H1 (cell line): Measurements from ENCODE around the gene CAMTA1. TPM values are rescaled to one million over a fixed set of nuclear protein-coding genes. Genes with fewer than 3 reads are reported as not detected.

ENCODE experiments used
- CTCF ChIA-PET: fragments of 300-600 bp; sonication (Branson Sonifier 250); formaldehyde crosslinking; loops from one replicate; lab custom pipeline; 2021; ENCODE audit not compliant: partially characterized antibody; lab: Charles Lee
- POLR2A ChIA-PET: fragments of 300-600 bp; sonication (Branson Sonifier 250); formaldehyde crosslinking; loops from one replicate; lab custom pipeline; 2021; ENCODE audit warnings: inconsistent platforms; ENCODE audit not compliant: partially characterized antibody; lab: Charles Lee
- DNase-seq, 2 experiments: peaks; one replicate each; pipeline versions ENCODE4 v3.0.0 to v3.0.0-alpha.2; 2010 to 2022; ENCODE audit warnings: low spot score in 2 of 2, low read depth in 1 of 2, mixed read lengths in 1 of 2
- FAIRE-seq: peaks from 2 replicates; lab custom pipeline; 2011; peaks lifted over from hg19 to GRCh38; lab: Jason Lieb, UNC
- H2AFZ ChIP-seq: 2 replicates; pipeline ENCODE4 v1.8.1; 2012; ENCODE audit warnings: low read length, inconsistent platforms
- H2AK5ac ChIP-seq: 2 replicates; pipeline ENCODE4 v1.6.1; 2013; ENCODE audit warnings: low read depth, low read length
- H2BK120ac ChIP-seq: replicated peaks from 2 replicates; pipeline ENCODE3; 2013; ENCODE audit warnings: low read depth, low read length, inconsistent platforms
- H2BK12ac ChIP-seq: 2 replicates; pipeline ENCODE4 v1.6.1; 2013; ENCODE audit warnings: low read depth, low read length
- H2BK15ac ChIP-seq: 2 replicates; pipeline ENCODE4 v1.6.1; 2013; ENCODE audit warnings: low read length
- H2BK20ac ChIP-seq: 2 replicates; pipeline ENCODE4 v1.6.1; 2013; ENCODE audit warnings: low read length
- H2BK5ac ChIP-seq: 2 replicates; pipeline ENCODE4 v1.6.1; 2013; ENCODE audit warnings: low read depth, low read length
- H3K14ac ChIP-seq: 2 replicates; pipeline ENCODE4 v1.6.1; 2013; ENCODE audit warnings: inconsistent platforms; ENCODE audit not compliant: insufficient read length
- H3K18ac ChIP-seq: 2 replicates; pipeline ENCODE4 v1.6.1; 2013; ENCODE audit warnings: low read length; ENCODE audit errors: extremely low read depth
- H3K23ac ChIP-seq: 2 replicates; pipeline ENCODE4 v1.6.1; 2013; ENCODE audit warnings: inconsistent platforms; ENCODE audit not compliant: insufficient read length
- H3K23me2 ChIP-seq: 2 replicates; pipeline ENCODE4 v1.6.1; 2013; ENCODE audit warnings: low read depth, low read length
- H3K27ac ChIP-seq: 2 replicates; pipeline ENCODE4 v1.6.1; 2011; ENCODE audit warnings: low read depth, low read length, inconsistent platforms
- H3K27me3 ChIP-seq, 4 experiments: replicated peaks in 1 of 4; 1 replicate in 1 of 4; 2 replicates in 3 of 4; pipeline versions ENCODE4 v1.6.1 to v1.8.1; 2011 to 2013; ENCODE audit warnings: low read length in 3 of 4, mild to moderate bottlenecking in 3 of 4, inconsistent platforms in 2 of 4, mixed read lengths in 2 of 4, moderate library complexity in 1 of 4; ENCODE audit not compliant: control insufficient read depth in 3 of 4, insufficient read depth in 3 of 4; ENCODE audit errors: extremely low read depth in 1 of 4
- H3K36me3 ChIP-seq, 4 experiments: 2 replicates each; pipeline versions ENCODE4 v1.6.1 to v1.8.1; 2011 to 2013; ENCODE audit warnings: mild to moderate bottlenecking in 4 of 4, low read length in 3 of 4, moderate library complexity in 2 of 4, control low read depth in 1 of 4, inconsistent platforms in 1 of 4; ENCODE audit not compliant: insufficient read depth in 4 of 4, control insufficient read depth in 2 of 4
- H3K4ac ChIP-seq: replicated peaks from 2 replicates; pipeline ENCODE3; 2013; ENCODE audit warnings: low read length, low read depth, mixed read lengths, inconsistent platforms; ENCODE audit not compliant: insufficient read length
- H3K4me1 ChIP-seq, 4 experiments: replicated peaks in 1 of 4; 1 replicate in 1 of 4; 2 replicates in 3 of 4; pipeline versions ENCODE4 v1.6.1 to v1.8.1; 2011 to 2013; ENCODE audit warnings: low read length in 3 of 4, inconsistent platforms in 2 of 4, mixed read lengths in 1 of 4; ENCODE audit not compliant: insufficient read depth in 4 of 4, control insufficient read depth in 3 of 4
- H3K4me2 ChIP-seq, 2 experiments: 2 replicates each; pipeline versions ENCODE4 v1.6.1 to v1.8.1; 2011 to 2013; ENCODE audit warnings: low read depth in 2 of 2, low read length in 2 of 2, control low read depth in 1 of 2, inconsistent platforms in 1 of 2, mild to moderate bottlenecking in 1 of 2; ENCODE audit not compliant: insufficient read depth in 1 of 2
- H3K4me3 ChIP-seq, 4 experiments: fragments of 200-600, 300-600 bp in 1 of 4; sonication (generic), shearing (Covaris generic), sonication (Bioruptor Twin) in 1 of 4; 2 replicates each; pipeline versions ENCODE4 v1.5.1 to v1.8.1; 2011 to 2016; ENCODE audit warnings: low read length in 4 of 4, low read depth in 3 of 4, control low read depth in 2 of 4, inconsistent platforms in 2 of 4, mild to moderate bottlenecking in 2 of 4, mixed read lengths in 1 of 4, moderate library complexity in 1 of 4; ENCODE audit not compliant: insufficient read depth in 2 of 4; ENCODE audit errors: extremely low read depth in 1 of 4
- H3K56ac ChIP-seq: replicated peaks from 2 replicates; pipeline ENCODE3; 2013; ENCODE audit warnings: low read depth, mild to moderate bottlenecking, mixed read lengths, low read length, inconsistent platforms; ENCODE audit not compliant: insufficient read length
- H3K79me1 ChIP-seq: 2 replicates; pipeline ENCODE4 v1.6.1; 2013; ENCODE audit warnings: low read depth, low read length, control low read depth
- H3K79me2 ChIP-seq, 2 experiments: 2 replicates each; pipeline versions ENCODE4 v1.6.1 to v1.8.1; 2012 to 2013; ENCODE audit warnings: low read length in 2 of 2, mild to moderate bottlenecking in 2 of 2, inconsistent platforms in 1 of 2; ENCODE audit not compliant: insufficient read depth in 2 of 2, control insufficient read depth in 1 of 2
- H3K9ac ChIP-seq, 4 experiments: replicated peaks in 1 of 4; 1 replicate in 1 of 4; 2 replicates in 3 of 4; pipeline versions ENCODE4 v1.6.1 to v1.8.1; 2011 to 2013; ENCODE audit warnings: low read depth in 3 of 4, low read length in 3 of 4, control low read depth in 2 of 4, mild to moderate bottlenecking in 2 of 4, moderate library complexity in 2 of 4, inconsistent platforms in 1 of 4; ENCODE audit errors: extremely low read depth in 1 of 4
- H3K9me3 ChIP-seq, 2 experiments: 2 replicates each; pipeline versions ENCODE4 v1.6.1 to v1.8.1; 2012 to 2013; ENCODE audit warnings: mild to moderate bottlenecking in 2 of 2, moderate library complexity in 2 of 2, control low read depth in 1 of 2, inconsistent platforms in 1 of 2, low read depth in 1 of 2, low read length in 1 of 2, mixed read lengths in 1 of 2; ENCODE audit not compliant: insufficient read depth in 2 of 2
- H4K20me1 ChIP-seq, 2 experiments: replicated peaks in 1 of 2; 2 replicates each; pipeline versions ENCODE3 to v1.8.1; 2011 to 2013; ENCODE audit warnings: inconsistent platforms in 2 of 2, low read length in 2 of 2, mild to moderate bottlenecking in 1 of 2; ENCODE audit not compliant: insufficient read depth in 2 of 2, control insufficient read depth in 1 of 2
- H4K5ac ChIP-seq: 2 replicates; pipeline ENCODE4 v1.6.1; 2013; ENCODE audit warnings: low read length, low read depth, mixed read lengths, inconsistent platforms; ENCODE audit not compliant: insufficient read length
- H4K8ac ChIP-seq: 2 replicates; pipeline ENCODE4 v1.8.0; 2013; ENCODE audit warnings: mild to moderate bottlenecking, moderate library complexity, low read length, inconsistent platforms; ENCODE audit not compliant: insufficient read depth; ENCODE audit errors: extremely low read depth
- H4K91ac ChIP-seq: replicated peaks from 2 replicates; pipeline ENCODE3; 2013; ENCODE audit warnings: low read length, mixed read lengths, inconsistent platforms; ENCODE audit not compliant: insufficient read length
- CHD1 ChIP-seq: IDR thresholded peaks from 2 replicates; pipeline ENCODE4 v1.6.1; 2012; ENCODE audit warnings: low read depth, low read length, improper control_type of control experiment
- CTCF ChIP-seq, 3 experiments: IDR thresholded peaks; 1 replicate in 2 of 3; 2 replicates in 1 of 3; pipeline versions ENCODE4 v1.5.1 to v1.6.1; 2011; ENCODE audit warnings: low read length in 3 of 3, mild to moderate bottlenecking in 3 of 3, inconsistent platforms in 2 of 3, low read depth in 1 of 3, moderate library complexity in 1 of 3; ENCODE audit not compliant: insufficient read depth in 1 of 3; ENCODE audit errors: control extremely low read depth in 1 of 3
- EP300 ChIP-seq, 2 experiments: IDR thresholded peaks; 1 replicate in 1 of 2; 2 replicates in 1 of 2; pipeline ENCODE4 v1.6.1; 2011 to 2012; ENCODE audit warnings: low read depth in 2 of 2, low read length in 2 of 2, mild to moderate bottlenecking in 2 of 2, borderline replicate concordance in 1 of 2, inconsistent platforms in 1 of 2, moderate library complexity in 1 of 2
- EZH2 ChIP-seq: fragments of 200-600 bp; sonication (generic); IDR thresholded peaks from 2 replicates; pipeline ENCODE4 v1.7.1; 2012; ENCODE audit warnings: low read depth, mild to moderate bottlenecking, moderate library complexity, low read length, inconsistent platforms; ENCODE audit not compliant: severe bottlenecking
- FOSL1 ChIP-seq: IDR thresholded peaks from 2 replicates; pipeline ENCODE4 v1.6.1; 2011; ENCODE audit warnings: mild to moderate bottlenecking, low read depth, low read length, moderate library complexity; ENCODE audit not compliant: insufficient read depth
- HDAC2 ChIP-seq, 2 experiments: fragments of 300-600 bp in 1 of 2; sonication (generic) in 1 of 2; IDR thresholded peaks; 2 replicates each; pipeline ENCODE4 v1.6.1; 2011 to 2012; ENCODE audit warnings: low read depth in 2 of 2, low read length in 2 of 2, mild to moderate bottlenecking in 2 of 2, moderate library complexity in 2 of 2, borderline replicate concordance in 1 of 2, inconsistent platforms in 1 of 2
- JUND ChIP-seq: IDR thresholded peaks from 2 replicates; pipeline ENCODE4 v1.6.1; 2011; ENCODE audit warnings: mild to moderate bottlenecking, improper control_type of control experiment, low read length
- SIRT6 ChIP-seq: IDR thresholded peaks from one replicate; pipeline ENCODE4 v1.7.1; 2012; ENCODE audit warnings: low read length, inconsistent platforms
- SP4 ChIP-seq: IDR thresholded peaks from 2 replicates; pipeline ENCODE4 v1.6.1; 2012; ENCODE audit warnings: low read length, inconsistent platforms
- SUZ12 ChIP-seq: fragments of 200-600 bp; sonication (generic); IDR thresholded peaks from 2 replicates; pipeline ENCODE4 v1.6.1; 2012; ENCODE audit warnings: mild to moderate bottlenecking, inconsistent platforms, low read length, moderate library complexity, mixed read lengths
- TCF12 ChIP-seq: IDR thresholded peaks from 2 replicates; pipeline ENCODE4 v1.6.1; 2011; ENCODE audit warnings: low read depth, mild to moderate bottlenecking, low read length
- WGBS, 2 experiments: shearing (Covaris generic) in 1 of 2; methylation state at CpG; one replicate each; pipeline versions ENCODE4 v1.1.6 to v1.1.7; 2013 to 2015; ENCODE audit warnings: low lambda C conversion rate in 2 of 2, mixed read lengths in 2 of 2, inconsistent platforms in 1 of 2, low coverage in 1 of 2, missing lambda C conversion rate in 1 of 2; ENCODE audit not compliant: insufficient replicate concordance in 2 of 2, insufficient coverage in 1 of 2, insufficient read length in 1 of 2; ENCODE audit errors: extremely low coverage in 1 of 2, missing lambda C conversion rate in 1 of 2; 5-methylcytosine and 5-hydroxymethylcytosine counted together
- polyA plus RNA-seq, 7 experiments: library from polyadenylated mRNA; depleted of rRNA in 3 of 7; stranded (reverse) in 5 of 7; unstranded in 2 of 7; fragments of >200 nt in 5 of 7; fragments of 200-250 nt in 2 of 7; gene quantifications; 1 replicate in 5 of 7; 2 replicates in 1 of 7; 4 replicates in 1 of 7; pipeline versions ENCODE4 v1.2.1 to v1.2.3, GENCODE V29; 2011 to 2013; ENCODE audit warnings: missing spikeins in 2 of 7, mixed read lengths in 2 of 7
- total RNA-seq: library from RNA; stranded (reverse); fragmentation: NEBNext Ultra II Directional; extraction: Animal tissue kit (Norgen Biotek cat#: 25700); gene quantifications from 2 replicates; pipeline ENCODE4 v1.2.1, GENCODE V29; 2021

Gene CAMTA1
- total and polyA plus RNA-seq, 2 of the 8 experiments (the other 6 are each of a cell fraction or from before 2014, with no cell fraction given): 65.0 to 119 TPM

GRCh38 chr1:6857831-6858230 is 72.6 kb downstream of the CAMTA1 start:
- Histone ChIP-seq H3K14ac (no peak overlapping the region), H3K23me2 (no peaks in the 10 kb centered on the region), H4K5ac (no peak overlapping the region), H3K9ac (no peak overlapping the region), H3K4me1 (peaks cover 0 to 2% (median 1%) of the 10 kb centered on the region in 4 experiments; a peak in 2 of 7 replicates), H4K91ac (no peak overlapping the region), H2BK15ac (no peak overlapping the region), H2BK12ac (no peak overlapping the region), H3K27ac (no peak overlapping the region), H4K20me1 (peaks cover 0 to 6% of the 10 kb centered on the region in 2 experiments), H4K8ac (no peak overlapping the region), H3K27me3 (no peaks in the 10 kb centered on the region), H2BK120ac (no peak overlapping the region), H2BK20ac (no peak overlapping the region), H3K9me3 (no peaks in the 10 kb centered on the region), H2AFZ (no peak overlapping the region), H3K36me3 (peaks cover 0 to 7% (median 0%) of the 10 kb centered on the region in 4 experiments; a peak in 3 of 8 replicates), H3K23ac (no peak overlapping the region), H2AK5ac (no peak overlapping the region), H3K79me2 (peaks cover 0 to 36% of the 10 kb centered on the region in 2 experiments; a peak in 3 of 4 replicates), H3K4me3 (no peak overlapping the region), H3K4ac (no peak overlapping the region), H3K79me1 (peaks cover 4% of the 10 kb centered on the region; the same call in 1 of the 2 replicates), H3K4me2 (no peak overlapping the region), H3K56ac (no peak overlapping the region), H2BK5ac (no peak overlapping the region), H3K18ac (no peak overlapping the region)
- DNase-seq (no peak), FAIRE-seq (no peak)
- ChIA-PET CTCF (interaction anchor here (0.9 to 1.2 kb wide), 3 partner anchors 14 to 212 kb away, joined by 3 read pairs; no protein-coding TSS in a partner anchor), POLR2A (interaction anchor here (0.8 to 1.2 kb wide), 4 partner anchors 9 to 15 kb away, joined by 3 to 5 read pairs (median 3); no protein-coding TSS in a partner anchor)
- 85% methylated on average over 2 of the region's 2 CpGs; no CpG with 5 or more reads in 1 of the 2 experiments for WGBS, 2 experiments
- TF ChIP-seq CTCF (IDR thresholded peaks at IDR 0.05; ENCODE audit: control extremely low read depth in 1 of 3, insufficient read depth in 1 of 3, low read depth in 1 of 3, low read length in 3 of 3) (no peak), JUND (no peak), SUZ12 (no peak), TCF12 (no peak), SP4 (no peak), EP300 (IDR thresholded peaks at IDR 0.05; ENCODE audit: borderline replicate concordance in 1 of 2, low read depth in 2 of 2, low read length in 2 of 2) (no peak), EZH2 (no peak), HDAC2 (IDR thresholded peaks at IDR 0.05; ENCODE audit: borderline replicate concordance in 1 of 2, low read depth in 2 of 2, low read length in 2 of 2) (no peak), SIRT6 (no peak), FOSL1 (no peak), CHD1 (no peak)
